H9 (cell line): ENCODE results near the gene RGL4. TPM values are rescaled to one million over a fixed set of nuclear protein-coding genes. Genes with fewer than 3 reads are reported as not detected.

Source experiments
- DNase-seq: peaks from one replicate; pipeline ENCODE4 v3.0.0-alpha.2; 2017
- H2AFZ ChIP-seq: one replicate; pipeline ENCODE4 v1.6.1; 2013; ENCODE audit warnings: mild to moderate bottlenecking, low read length, control low read depth, moderate library complexity
- H2AK5ac ChIP-seq: 2 replicates; pipeline ENCODE4 v1.6.1; 2013; ENCODE audit warnings: low read length, control low read depth, mixed read lengths; ENCODE audit not compliant: insufficient read length
- H2BK120ac ChIP-seq: one replicate; pipeline ENCODE4 v1.6.1; 2013; ENCODE audit warnings: low read depth, mild to moderate bottlenecking, low read length, control low read depth, inconsistent platforms; ENCODE audit not compliant: poor library complexity, severe bottlenecking
- H2BK12ac ChIP-seq: 2 replicates; pipeline ENCODE4 v1.6.1; 2013; ENCODE audit warnings: low read length, control low read depth, mixed read lengths, low read depth; ENCODE audit not compliant: insufficient read length
- H2BK15ac ChIP-seq: 2 replicates; pipeline ENCODE4 v1.6.1; 2013; ENCODE audit warnings: low read depth, low read length, control low read depth
- H2BK20ac ChIP-seq: one replicate; pipeline ENCODE4 v1.6.1; 2013; ENCODE audit warnings: low read depth, mild to moderate bottlenecking, low read length, control low read depth, inconsistent platforms; ENCODE audit not compliant: poor library complexity, severe bottlenecking
- H2BK5ac ChIP-seq: 2 replicates; pipeline ENCODE4 v1.6.1; 2013; ENCODE audit warnings: low read length, control low read depth, mixed read lengths; ENCODE audit not compliant: insufficient read length
- H3K14ac ChIP-seq: 2 replicates; pipeline ENCODE4 v1.6.1; 2013; ENCODE audit warnings: low read length, control low read depth; ENCODE audit not compliant: insufficient read depth
- H3K18ac ChIP-seq: 2 replicates; pipeline ENCODE4 v1.6.1; 2013; ENCODE audit warnings: low read depth, mild to moderate bottlenecking, mixed read lengths, low read length, control low read depth; ENCODE audit not compliant: insufficient read length
- H3K23ac ChIP-seq: 2 replicates; pipeline ENCODE4 v1.6.1; 2013; ENCODE audit warnings: low read length, control low read depth, mixed read lengths, low read depth; ENCODE audit not compliant: insufficient read length
- H3K23me2 ChIP-seq: 2 replicates; pipeline ENCODE4 v1.6.1; 2013; ENCODE audit warnings: low read depth, mild to moderate bottlenecking, mixed read lengths, low read length, control low read depth; ENCODE audit not compliant: insufficient read length, poor library complexity, severe bottlenecking
- H3K27ac ChIP-seq: 2 replicates; pipeline ENCODE4 v1.5.1; 2013; ENCODE audit warnings: low read length, control low read depth, mixed read lengths, low read depth; ENCODE audit not compliant: insufficient read length
- H3K27me3 ChIP-seq: 2 replicates; pipeline ENCODE4 v1.6.1; 2013; ENCODE audit warnings: low read length, control low read depth, inconsistent platforms; ENCODE audit not compliant: insufficient read depth
- H3K4ac ChIP-seq: 2 replicates; pipeline ENCODE4 v1.6.1; 2013; ENCODE audit warnings: low read depth, mild to moderate bottlenecking, control low read depth, inconsistent platforms, low read length, moderate library complexity
- H3K4me1 ChIP-seq: 2 replicates; pipeline ENCODE4 v1.6.1; 2013; ENCODE audit warnings: low read length, control low read depth, inconsistent platforms; ENCODE audit not compliant: insufficient read depth
- H3K4me2 ChIP-seq: 2 replicates; pipeline ENCODE4 v1.6.1; 2013; ENCODE audit warnings: low read length, control low read depth, mixed read lengths; ENCODE audit not compliant: insufficient read length, insufficient read depth
- H3K56ac ChIP-seq: 2 replicates; pipeline ENCODE4 v1.6.1; 2013; ENCODE audit warnings: low read depth, mild to moderate bottlenecking, mixed read lengths, low read length, control low read depth; ENCODE audit not compliant: insufficient read length
- H3K79me1 ChIP-seq: 2 replicates; pipeline ENCODE4 v1.6.1; 2013; ENCODE audit warnings: low read depth, mild to moderate bottlenecking, moderate library complexity, low read length, control low read depth, inconsistent platforms; ENCODE audit not compliant: insufficient read depth, poor library complexity, severe bottlenecking
- H3K79me2 ChIP-seq: 2 replicates; pipeline ENCODE4 v1.6.1; 2013; ENCODE audit warnings: low read length, control low read depth, inconsistent platforms; ENCODE audit not compliant: insufficient read depth
- H3K9ac ChIP-seq: 2 replicates; pipeline ENCODE4 v1.6.1; 2013; ENCODE audit warnings: low read length, control low read depth, mixed read lengths; ENCODE audit not compliant: insufficient read length; ENCODE audit errors: extremely low read depth
- H3K9me3 ChIP-seq: one replicate; pipeline ENCODE4 v1.6.1; 2013; ENCODE audit warnings: low read depth, low read length, inconsistent platforms; ENCODE audit not compliant: control insufficient read depth
- H3T11ph ChIP-seq: one replicate; pipeline ENCODE4 v1.6.1; 2013; ENCODE audit warnings: mild to moderate bottlenecking, low read length, control low read depth, inconsistent platforms
- H4K20me1 ChIP-seq: one replicate; pipeline ENCODE4 v1.6.1; 2013; ENCODE audit not compliant: control insufficient read depth, insufficient read length, insufficient read depth
- H4K5ac ChIP-seq: 2 replicates; pipeline ENCODE4 v1.6.1; 2013; ENCODE audit warnings: low read depth, mild to moderate bottlenecking, mixed read lengths, low read length, control low read depth; ENCODE audit not compliant: insufficient read length
- H4K8ac ChIP-seq: replicated peaks from 2 replicates; pipeline ENCODE4 v1.6.1; 2013; ENCODE audit warnings: low read length, control low read depth, mixed read lengths, low read depth; ENCODE audit not compliant: insufficient read length
- H4K91ac ChIP-seq: 2 replicates; pipeline ENCODE4 v1.6.1; 2013; ENCODE audit warnings: low read depth, mild to moderate bottlenecking, moderate library complexity, mixed read lengths, low read length, control low read depth; ENCODE audit not compliant: insufficient read length
- H3K27ac Mint-ChIP-seq, 3 experiments: 2 replicates in 2 of 3; 3 replicates in 1 of 3; pipeline ENCODE4 v1.8.0; 2020 to 2021; ENCODE audit warnings: mixed read lengths in 3 of 3, mild to moderate bottlenecking in 1 of 3, moderate library complexity in 1 of 3
- H3K27me3 Mint-ChIP-seq: 2 replicates; pipeline ENCODE4 v1.8.0; 2021; ENCODE audit warnings: low read depth, mild to moderate bottlenecking, moderate library complexity, mixed read lengths
- H3K36me3 Mint-ChIP-seq, 3 experiments: 2 replicates in 2 of 3; 3 replicates in 1 of 3; pipeline ENCODE4 v1.8.0; 2020 to 2021; ENCODE audit warnings: low read depth in 3 of 3, mixed read lengths in 3 of 3; ENCODE audit not compliant: insufficient read depth in 1 of 3
- H3K4me1 Mint-ChIP-seq, 2 experiments: 2 replicates each; pipeline ENCODE4 v1.8.0; 2020; ENCODE audit warnings: mixed read lengths in 2 of 2
- H3K4me3 Mint-ChIP-seq, 2 experiments: 2 replicates in 1 of 2; 3 replicates in 1 of 2; pipeline ENCODE4 v1.8.0; 2020 to 2021; ENCODE audit warnings: mild to moderate bottlenecking in 2 of 2, mixed read lengths in 2 of 2, moderate library complexity in 1 of 2
- H3K9me3 Mint-ChIP-seq, 2 experiments: 2 replicates in 1 of 2; 3 replicates in 1 of 2; pipeline ENCODE4 v1.8.0; 2020; ENCODE audit warnings: mild to moderate bottlenecking in 2 of 2, mixed read lengths in 2 of 2, moderate library complexity in 1 of 2
- WGBS: extraction: QIAGEN DNeasy Blood & Tissue Kit; methylation state at CpG from one replicate; pipeline ENCODE4 v1.1.7; 2013; ENCODE audit warnings: missing lambda C conversion rate, low lambda C conversion rate, mixed read lengths; ENCODE audit not compliant: insufficient read length; ENCODE audit errors: extremely low coverage; 5-methylcytosine and 5-hydroxymethylcytosine counted together
- total RNA-seq: library from RNA; stranded (reverse); gene quantifications from 2 replicates; pipeline ENCODE4 v1.2.1, GENCODE V29; 2021
- TF ChIP-seq, protein P1 (sequence below): fragments of 200-600 bp; sonication (generic); conservative IDR thresholded peaks from 3 replicates; pipeline ENCODE4 v1.8.0; 2021; ENCODE audit warnings: antibody characterized with exemption, mild to moderate bottlenecking

RGL4 gene
- total RNA-seq, 1 experiment from 2014 or later, result not detected

DNA sequence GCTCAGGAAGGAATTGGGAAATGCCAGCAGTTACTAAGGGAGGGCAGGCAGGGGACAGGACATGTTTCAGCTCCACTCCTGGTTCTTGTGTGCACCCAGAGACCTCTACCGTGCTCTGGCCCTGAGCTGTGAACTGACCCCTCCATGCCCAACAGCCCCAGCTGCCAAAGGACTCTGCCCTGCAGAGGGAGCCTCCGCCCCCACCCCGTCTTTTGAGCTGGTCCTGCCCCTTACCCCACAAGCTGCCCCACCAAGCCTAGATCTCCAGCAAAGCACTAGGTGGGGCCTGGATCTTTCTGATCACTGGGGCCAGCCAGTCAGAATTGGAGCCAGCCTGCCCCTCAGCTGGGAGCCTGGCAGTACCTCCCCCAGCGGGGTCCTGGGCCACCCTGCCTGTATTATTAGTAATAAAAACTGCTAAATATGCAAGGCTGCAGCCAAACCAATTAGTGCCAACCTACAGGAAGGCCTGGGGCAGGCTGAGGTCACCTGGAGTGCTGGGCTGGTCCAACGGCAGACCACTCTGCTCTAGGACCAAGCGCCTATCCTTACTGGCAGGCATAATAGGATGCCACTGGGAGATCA lies 34.8 kb upstream of the RGL4 start:
- Histone ChIP-seq H3K18ac (no peak overlapping the region), H3K9me3 (no peaks in the 10 kb centered on the region), H3K27ac (no peak overlapping the region), H4K8ac (no peak overlapping the region), H3K23ac (no peak overlapping the region), H2BK12ac (no peak overlapping the region), H2AK5ac (no peak overlapping the region), H3K4me1 (no peaks in the 10 kb centered on the region), H3K79me2 (no peaks in the 10 kb centered on the region), H4K20me1 (no peaks in the 10 kb centered on the region), H4K5ac (no peak overlapping the region), H3K14ac (0 out of 2 replicates have a peak overlapping the region, but pooled peaks have one; percentile 24), H4K91ac (no peak overlapping the region), H2BK120ac (no peak overlapping the region), H3K27me3 (no peaks in the 10 kb centered on the region), H3K4me2 (no peak overlapping the region), H2AFZ (no peak overlapping the region), H3K79me1 (no peaks in the 10 kb centered on the region), H2BK5ac (no peak overlapping the region), H3K23me2 (no peaks in the 10 kb centered on the region), H3K56ac (no peak overlapping the region), H3T11ph (no peak overlapping the region), H2BK20ac (no peak overlapping the region), H3K4ac (no peak overlapping the region), H2BK15ac (no peak overlapping the region), H3K9ac (no peak overlapping the region)
- Mint-ChIP-seq H3K9me3 (no peaks in the 10 kb centered on the region), H3K4me3 (no peak overlapping the region), H3K4me1 (no peaks in the 10 kb centered on the region), H3K36me3 (peaks cover 16 to 31% (median 28%) of the 10 kb centered on the region in 3 experiments), H3K27me3 (no peaks in the 10 kb centered on the region), H3K27ac (0 out of 7 replicates have a peak overlapping the region, but pooled peaks of 1 of the 3 experiments have one; percentile 31)
- TF ChIP-seq, protein P1, sequence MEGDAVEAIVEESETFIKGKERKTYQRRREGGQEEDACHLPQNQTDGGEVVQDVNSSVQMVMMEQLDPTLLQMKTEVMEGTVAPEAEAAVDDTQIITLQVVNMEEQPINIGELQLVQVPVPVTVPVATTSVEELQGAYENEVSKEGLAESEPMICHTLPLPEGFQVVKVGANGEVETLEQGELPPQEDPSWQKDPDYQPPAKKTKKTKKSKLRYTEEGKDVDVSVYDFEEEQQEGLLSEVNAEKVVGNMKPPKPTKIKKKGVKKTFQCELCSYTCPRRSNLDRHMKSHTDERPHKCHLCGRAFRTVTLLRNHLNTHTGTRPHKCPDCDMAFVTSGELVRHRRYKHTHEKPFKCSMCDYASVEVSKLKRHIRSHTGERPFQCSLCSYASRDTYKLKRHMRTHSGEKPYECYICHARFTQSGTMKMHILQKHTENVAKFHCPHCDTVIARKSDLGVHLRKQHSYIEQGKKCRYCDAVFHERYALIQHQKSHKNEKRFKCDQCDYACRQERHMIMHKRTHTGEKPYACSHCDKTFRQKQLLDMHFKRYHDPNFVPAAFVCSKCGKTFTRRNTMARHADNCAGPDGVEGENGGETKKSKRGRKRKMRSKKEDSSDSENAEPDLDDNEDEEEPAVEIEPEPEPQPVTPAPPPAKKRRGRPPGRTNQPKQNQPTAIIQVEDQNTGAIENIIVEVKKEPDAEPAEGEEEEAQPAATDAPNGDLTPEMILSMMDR, result no peak
- no peak for DNase-seq
- WGBS, result no CpG with 5 or more reads among the region's 6 CpGs
